DMS79 (cell line): ENCODE data around the gene DUSP12.

Experiments used
- DNase-seq: peaks from one replicate; lab custom pipeline; 2025; lab: John Stamatoyannopoulos, UW

Gene DUSP12

GRCh38 chr1:161770250-161770649 is 20.7 kb downstream of the DUSP12 start:
- DNase-seq = no peak

- no peak for DNase-seq
Measured at GRCh38 chr1:161771161-161771560, 21.6 kb downstream of the DUSP12 start.

DNA sequence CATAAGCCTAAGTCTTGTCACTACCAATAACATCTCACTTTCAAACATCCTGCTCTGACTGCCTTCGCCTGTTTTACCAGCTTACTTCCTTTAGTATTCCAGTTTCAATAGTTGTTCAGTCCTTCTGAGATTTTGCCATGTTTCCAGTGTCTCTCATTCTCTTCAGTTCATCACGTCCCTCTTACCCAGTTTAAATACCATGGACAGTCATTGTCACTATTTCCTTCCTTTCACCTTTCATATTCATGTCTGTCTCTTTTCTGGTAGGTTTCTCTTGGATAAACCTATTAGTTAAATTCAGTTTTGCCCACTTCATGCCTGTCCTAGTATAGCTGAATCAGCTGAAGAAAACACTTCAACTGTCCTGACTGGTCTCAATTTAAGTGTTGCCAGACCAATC is 22.4 kb downstream of the DUSP12 start:
- DNase-seq = no peak

DNA sequence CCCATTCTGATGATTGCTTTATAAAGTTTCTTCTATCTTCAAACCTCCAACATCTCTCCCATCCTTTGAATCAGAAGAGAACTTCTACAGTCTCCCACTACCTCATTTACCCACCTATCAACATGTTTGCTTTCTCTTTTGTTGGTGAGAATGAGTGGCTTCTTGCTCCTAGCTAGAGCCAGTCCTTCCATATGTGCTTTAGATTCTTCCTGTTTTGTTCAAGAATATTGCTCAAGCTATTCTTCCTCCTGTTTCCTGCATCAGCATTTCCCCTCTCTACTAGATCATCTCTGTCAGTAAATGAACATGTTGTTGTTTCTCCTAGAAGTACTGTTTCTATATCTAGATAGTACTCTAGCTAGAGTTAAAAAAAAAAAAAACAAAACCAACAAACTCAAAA is 22.8 kb downstream of the DUSP12 start:
- DNase-seq = no peak

GRCh38 chr1:161773791-161774190 is 24.2 kb downstream of the DUSP12 start:
- DNase-seq = no peak

DNA sequence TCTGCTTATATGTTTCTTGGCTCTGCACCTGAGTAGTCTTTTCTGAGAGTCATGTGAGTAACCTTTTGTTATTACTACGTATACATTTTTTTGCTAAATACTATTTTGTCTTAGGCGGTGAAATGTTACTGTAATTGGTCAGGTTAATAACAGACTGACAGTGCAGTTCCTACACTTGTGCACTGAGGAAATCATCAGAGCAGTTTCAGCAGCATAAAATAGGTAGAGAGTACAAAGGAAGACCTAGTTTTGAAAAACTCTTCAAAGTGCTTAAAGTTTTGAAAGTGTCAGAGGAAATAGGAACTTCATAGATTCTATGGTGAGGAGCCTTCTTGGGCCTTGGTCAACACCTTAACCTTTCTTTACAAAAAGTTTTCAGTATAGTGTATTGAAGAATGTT is 27.7 kb downstream of the DUSP12 start:
- DNase-seq = no peak

DNA sequence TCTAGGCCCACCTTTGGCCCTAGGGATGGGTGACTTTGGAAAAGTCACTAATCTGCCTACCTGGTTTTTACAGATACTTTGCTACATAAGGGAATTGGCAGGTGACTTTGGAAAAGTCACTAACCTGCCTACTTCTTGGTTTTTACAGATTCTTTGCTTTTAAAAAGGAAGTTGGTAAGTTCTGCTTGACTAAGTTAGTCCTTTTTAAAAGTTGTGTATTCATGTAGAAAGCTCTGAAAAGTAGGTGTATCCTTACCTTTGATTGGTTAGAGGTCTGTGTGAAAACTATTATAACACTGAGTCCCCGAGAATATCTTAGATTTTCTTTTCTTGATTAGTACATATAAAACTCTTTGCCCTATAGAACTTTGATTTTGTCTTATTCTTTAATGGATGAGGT is 28.9 kb downstream of the DUSP12 start:
- no peak for DNase-seq

- DNase-seq = no peak
Measured at GRCh38 chr1:161779393-161779792, 29.8 kb downstream of the DUSP12 start.

- no peak for DNase-seq
Measured at GRCh38 chr1:161781995-161782394, 32.4 kb downstream of the DUSP12 start.

DNA sequence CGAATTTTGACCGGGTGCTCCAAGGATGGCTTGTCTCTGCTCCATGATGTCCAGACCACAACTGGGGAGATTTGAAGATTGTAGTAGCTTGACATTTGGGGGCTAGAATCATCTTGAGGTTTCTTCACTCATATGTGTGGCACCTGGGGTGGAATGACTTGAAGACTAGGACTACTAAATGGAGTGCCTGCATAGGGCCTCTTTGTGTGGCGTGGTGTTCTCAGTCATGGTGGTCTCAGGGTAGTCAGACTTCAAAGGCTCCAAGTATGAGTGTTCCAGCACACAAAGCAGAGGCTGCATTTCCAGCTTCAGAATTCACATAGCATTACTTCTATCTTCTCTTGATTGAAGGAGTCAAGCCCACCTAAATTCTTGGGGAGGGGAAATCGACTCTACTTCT is 33.3 kb downstream of the DUSP12 start:
- DNase-seq = no peak

DNA sequence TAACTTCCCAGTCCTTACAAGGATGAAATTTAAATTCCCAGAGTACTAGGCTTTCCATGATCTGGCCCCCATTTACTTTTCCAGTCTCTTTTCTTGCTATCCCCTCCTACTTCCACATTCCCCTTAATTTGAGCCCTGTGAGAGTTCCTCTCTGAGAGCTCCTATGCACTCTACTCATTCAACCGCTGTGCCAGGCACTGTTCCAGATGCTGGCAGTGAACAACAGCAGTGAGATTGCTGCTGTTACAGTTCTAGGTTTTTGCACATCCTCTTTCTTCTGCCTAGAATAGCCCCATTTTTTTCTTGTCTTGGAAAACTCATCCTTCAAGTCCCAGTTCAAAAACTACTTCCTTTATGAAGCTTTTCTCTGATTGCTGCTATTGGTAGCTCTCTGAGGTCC is 35.4 kb downstream of the DUSP12 start:
- DNase-seq = no peak

DNA sequence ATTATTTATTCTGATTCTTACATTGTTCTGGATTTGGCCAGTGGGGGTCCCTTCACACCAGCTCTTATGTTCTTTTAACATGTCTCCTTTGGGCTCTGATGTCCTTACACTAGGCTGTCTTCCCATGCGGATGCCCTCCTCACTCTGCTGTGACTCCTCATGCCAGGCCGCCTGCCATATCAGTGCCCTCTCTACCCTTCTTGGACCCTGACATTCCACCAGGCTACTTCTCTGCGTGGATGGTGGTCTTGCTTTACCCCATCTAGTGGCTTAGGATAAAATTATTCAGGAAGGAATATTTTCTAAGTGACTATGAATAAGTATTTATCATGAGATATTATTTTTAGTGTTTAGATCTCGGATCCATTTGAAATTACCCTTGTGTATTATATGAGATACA is 37.8 kb downstream of the DUSP12 start:
- no peak for DNase-seq

GRCh38 chr1:161790587-161791317 is 41.2 kb downstream of the DUSP12 start:
- no peak for DNase-seq

- DNase-seq = no peak
Measured at GRCh38 chr1:161791904-161792655, 42.5 kb downstream of the DUSP12 start.

DNA sequence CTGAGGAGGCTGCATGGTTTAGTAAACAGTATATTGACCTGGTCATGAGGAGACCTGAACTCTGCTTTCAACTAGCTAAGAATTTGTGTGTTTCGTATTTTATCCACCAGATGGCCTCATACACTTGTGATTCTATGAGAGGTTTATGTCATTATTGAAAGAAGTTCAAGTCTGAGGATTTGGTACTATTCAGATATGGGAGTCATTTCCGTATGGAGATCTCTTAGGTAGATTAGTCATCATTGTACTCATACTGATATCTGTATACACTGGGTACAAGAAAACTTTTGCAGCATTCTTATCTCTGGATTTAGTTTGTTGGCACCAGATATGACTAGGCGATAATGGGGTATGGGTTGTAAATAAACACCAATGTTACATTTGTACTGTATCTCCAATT is 43.2 kb downstream of the DUSP12 start:
- DNase-seq = peak; percentile 23

DNA sequence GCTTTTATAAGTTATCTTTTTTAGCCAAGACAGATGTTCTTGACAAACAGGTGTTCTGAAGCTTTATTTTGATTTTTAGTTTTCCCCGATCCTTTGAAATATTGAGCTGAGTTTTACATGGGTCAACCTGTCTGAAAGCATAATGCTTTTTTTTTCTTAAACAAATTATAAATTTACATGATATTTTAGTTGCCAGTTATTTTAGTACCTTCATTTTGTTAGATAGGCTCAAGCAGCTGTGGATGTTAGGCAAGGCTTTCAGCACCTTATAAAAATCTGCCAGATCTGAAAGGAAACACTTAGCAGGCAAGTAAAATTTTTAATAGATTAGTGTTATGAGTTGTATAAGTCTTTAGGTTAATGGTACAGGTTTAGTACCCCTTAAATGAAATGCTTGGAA is 50.2 kb downstream of the DUSP12 start:
- DNase-seq = no peak

DNA sequence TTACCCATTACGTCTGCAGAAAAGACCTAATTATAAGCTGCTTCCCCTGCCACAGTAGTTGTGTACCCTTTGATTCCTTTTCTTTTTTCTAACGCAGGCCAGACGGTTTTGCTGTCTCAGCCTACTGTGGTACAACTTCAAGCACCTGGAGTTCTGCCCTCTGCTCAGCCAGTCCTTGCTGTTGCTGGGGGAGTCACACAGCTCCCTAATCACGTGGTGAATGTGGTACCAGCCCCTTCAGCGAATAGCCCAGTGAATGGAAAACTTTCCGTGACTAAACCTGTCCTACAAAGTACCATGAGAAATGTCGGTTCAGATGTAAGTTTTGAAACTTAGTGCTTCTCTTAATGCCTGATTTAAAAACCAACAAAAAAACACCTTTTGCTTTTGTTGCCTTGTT is 52.4 kb downstream of the DUSP12 start:
- DNase-seq = no peak

DNA sequence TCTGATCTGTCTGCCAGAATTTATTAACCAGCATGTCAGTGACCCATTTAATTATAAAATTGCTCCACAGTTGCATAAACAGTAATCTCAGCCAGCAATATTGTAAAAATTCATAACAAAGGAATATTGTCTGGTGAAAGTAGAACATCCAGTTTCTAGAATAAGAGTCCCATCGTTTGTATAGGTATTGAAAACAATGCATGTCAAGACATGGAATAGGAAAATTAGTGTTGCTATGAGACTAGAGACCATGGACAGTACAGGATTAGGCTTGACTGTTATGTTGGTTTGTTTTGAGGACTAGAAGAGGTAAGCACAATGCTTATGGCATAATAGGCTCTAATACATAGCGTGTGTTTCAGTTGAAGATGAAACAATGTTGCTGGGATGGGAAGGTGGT is 53.6 kb downstream of the DUSP12 start:
- no peak for DNase-seq

- DNase-seq = no peak
Measured at GRCh38 chr1:161805399-161806197, 56.0 kb downstream of the DUSP12 start.
